Gastrocnemius medialis (tissue), 4 donors: ENCODE data around the gene PTGES.

ENCODE experiments used
- POLR2A ChIP-seq, 2 donors: fragments of 450-650 bp; IDR thresholded peaks; one replicate each; pipeline ENCODE4 v1.6.1; 2017; ENCODE audit warnings: antibody characterized with exemption in 2 of 2, mild to moderate bottlenecking in 2 of 2, moderate library complexity in 2 of 2
- TF ChIP-seq, protein P1 (sequence below), 5 experiments: fragments of 450-650 bp in 3 of 5; fragments of 200-600 bp in 2 of 5; sonication (generic) in 2 of 5; IDR thresholded peaks in 4 of 5; conservative IDR thresholded peaks in 1 of 5; 1 replicate in 4 of 5; 2 replicates in 1 of 5; pipeline ENCODE4 v1.5.1; 2016 to 2019; ENCODE audit warnings: antibody characterized with exemption in 5 of 5, mild to moderate bottlenecking in 3 of 5, moderate library complexity in 3 of 5

DNA sequence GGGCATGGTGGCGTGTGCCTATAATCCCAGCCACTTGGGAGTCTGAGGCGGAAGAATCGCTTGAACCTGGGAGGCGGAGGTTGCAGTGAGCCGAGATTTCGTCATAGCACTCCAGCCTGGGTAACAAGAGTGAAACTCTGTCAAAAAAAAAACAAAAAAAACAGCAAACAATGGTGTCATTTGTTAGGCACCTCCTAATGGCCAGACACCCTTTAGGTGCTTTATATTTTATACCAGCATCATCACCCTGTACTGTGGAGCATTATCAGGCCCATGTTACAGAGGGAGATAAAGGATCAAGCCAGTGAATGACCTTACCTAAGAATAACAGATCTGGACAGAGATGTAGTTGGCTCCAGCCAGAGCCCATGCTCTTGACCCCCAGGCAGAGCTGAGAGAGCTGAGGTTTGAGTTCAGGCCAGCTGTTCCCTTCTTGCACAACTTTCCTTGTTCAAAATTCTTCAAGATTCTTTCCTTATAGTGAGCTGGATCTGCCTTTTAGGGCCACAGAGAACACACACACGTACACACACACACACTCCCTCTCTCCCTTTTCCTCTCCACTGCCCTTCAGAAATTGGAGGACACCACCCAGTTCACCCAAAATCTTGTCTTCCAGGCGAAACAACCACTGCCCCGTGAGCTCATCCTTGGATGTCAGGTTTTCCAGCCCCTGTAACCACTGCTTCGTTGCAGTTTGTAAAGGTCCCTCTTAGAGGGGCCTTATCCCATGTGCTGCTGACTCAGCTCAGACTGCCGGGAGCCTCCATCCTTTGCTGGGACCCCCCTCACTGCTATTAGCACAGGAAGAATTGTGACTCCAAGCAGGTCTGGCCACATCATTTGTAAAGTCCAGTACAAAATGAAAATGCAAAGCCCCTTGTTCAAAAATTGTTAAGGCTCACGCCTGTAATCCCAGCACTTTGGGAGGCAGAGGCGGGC is 10.4 kb upstream of the PTGES start:
- TF ChIP-seq, protein P1, sequence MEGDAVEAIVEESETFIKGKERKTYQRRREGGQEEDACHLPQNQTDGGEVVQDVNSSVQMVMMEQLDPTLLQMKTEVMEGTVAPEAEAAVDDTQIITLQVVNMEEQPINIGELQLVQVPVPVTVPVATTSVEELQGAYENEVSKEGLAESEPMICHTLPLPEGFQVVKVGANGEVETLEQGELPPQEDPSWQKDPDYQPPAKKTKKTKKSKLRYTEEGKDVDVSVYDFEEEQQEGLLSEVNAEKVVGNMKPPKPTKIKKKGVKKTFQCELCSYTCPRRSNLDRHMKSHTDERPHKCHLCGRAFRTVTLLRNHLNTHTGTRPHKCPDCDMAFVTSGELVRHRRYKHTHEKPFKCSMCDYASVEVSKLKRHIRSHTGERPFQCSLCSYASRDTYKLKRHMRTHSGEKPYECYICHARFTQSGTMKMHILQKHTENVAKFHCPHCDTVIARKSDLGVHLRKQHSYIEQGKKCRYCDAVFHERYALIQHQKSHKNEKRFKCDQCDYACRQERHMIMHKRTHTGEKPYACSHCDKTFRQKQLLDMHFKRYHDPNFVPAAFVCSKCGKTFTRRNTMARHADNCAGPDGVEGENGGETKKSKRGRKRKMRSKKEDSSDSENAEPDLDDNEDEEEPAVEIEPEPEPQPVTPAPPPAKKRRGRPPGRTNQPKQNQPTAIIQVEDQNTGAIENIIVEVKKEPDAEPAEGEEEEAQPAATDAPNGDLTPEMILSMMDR (IDR thresholded peaks at IDR 0.05 in 4 of 5, conservative IDR thresholded peaks at IDR 0.05 in 1 of 5) = no peak
- no peak for TF ChIP-seq POLR2A (IDR thresholded peaks at IDR 0.05)
